ENCODE data around the gene CCDC18. TPM values are rescaled to one million over a fixed set of nuclear protein-coding genes. Genes with fewer than 3 reads are reported as not detected.

The CCDC18 gene
- total RNA-seq, 1 donor from 2014 or later: 16.2 TPM

DNA sequence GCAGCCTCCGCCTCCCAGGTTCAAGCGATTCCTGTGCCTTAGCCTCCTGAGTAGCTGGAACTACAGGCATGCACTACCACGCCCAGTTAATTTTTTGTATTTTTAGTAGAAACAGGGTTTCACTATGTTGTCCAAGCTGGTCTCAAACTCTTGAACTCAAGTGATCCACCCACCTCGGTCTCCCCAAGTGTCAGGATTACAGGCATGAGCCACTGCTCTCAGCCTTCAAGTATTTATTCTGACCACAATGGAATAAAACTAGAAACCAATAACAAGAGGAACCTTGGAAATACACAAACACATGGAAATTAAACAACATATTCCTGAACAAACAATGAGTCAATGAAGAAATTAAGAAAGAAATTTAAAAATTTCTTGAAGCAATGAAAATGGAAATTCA is 132.5 kb downstream of the CCDC18 start:
- H3K4me3 ChIP-seq (ENCODE audit: low read depth, low read length): no peak overlapping the region
- DNase-seq (ENCODE audit: low read depth): no peak
- TF ChIP-seq, protein P1, sequence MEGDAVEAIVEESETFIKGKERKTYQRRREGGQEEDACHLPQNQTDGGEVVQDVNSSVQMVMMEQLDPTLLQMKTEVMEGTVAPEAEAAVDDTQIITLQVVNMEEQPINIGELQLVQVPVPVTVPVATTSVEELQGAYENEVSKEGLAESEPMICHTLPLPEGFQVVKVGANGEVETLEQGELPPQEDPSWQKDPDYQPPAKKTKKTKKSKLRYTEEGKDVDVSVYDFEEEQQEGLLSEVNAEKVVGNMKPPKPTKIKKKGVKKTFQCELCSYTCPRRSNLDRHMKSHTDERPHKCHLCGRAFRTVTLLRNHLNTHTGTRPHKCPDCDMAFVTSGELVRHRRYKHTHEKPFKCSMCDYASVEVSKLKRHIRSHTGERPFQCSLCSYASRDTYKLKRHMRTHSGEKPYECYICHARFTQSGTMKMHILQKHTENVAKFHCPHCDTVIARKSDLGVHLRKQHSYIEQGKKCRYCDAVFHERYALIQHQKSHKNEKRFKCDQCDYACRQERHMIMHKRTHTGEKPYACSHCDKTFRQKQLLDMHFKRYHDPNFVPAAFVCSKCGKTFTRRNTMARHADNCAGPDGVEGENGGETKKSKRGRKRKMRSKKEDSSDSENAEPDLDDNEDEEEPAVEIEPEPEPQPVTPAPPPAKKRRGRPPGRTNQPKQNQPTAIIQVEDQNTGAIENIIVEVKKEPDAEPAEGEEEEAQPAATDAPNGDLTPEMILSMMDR (conservative IDR thresholded peaks at IDR 0.05; ENCODE audit: low read depth, low read length): no peak

DNA sequence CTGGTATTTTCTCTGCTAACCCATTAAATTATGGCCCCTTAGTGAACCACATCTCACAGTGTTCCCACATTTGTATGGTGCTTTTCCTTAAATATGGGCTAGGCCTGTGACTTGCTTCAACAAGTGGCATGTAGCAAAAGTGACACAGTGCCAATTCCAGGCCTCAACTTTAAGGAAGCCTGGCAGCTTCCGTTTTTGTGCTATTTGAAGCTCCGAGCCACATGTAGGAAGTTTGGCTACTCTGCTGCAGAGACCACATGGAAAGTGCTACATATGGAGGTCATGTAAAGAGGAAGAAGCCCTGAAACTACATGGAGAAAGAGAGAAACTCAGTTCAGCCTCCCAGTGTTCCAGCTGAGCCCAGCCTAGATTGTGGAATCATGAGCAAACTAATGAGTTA is 136.7 kb downstream of the CCDC18 start:
- H3K4me3 ChIP-seq (ENCODE audit: low read depth, low read length): no peak overlapping the region
- TF ChIP-seq, protein P1 (conservative IDR thresholded peaks at IDR 0.05; ENCODE audit: low read depth, low read length): no peak
- no peak for DNase-seq (ENCODE audit: low read depth)

DNA sequence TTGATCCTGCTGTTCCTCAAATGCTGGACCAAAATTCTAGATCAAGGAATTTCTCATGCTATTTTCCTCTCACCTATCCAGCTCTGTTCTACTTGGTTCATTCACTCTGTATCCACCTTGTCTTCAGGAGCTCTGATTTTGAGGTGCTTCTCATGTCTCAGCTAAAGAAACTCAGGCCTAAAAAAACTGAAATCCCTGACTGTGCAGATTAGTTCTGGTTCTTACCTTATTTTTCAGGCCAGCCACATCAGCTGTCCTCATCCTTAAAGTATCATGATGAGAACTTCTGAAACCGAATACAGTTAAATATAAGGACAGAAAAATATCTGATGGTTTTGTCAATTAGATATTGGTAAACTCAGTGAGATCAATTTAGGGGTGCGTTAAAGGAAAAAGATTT is 137.4 kb downstream of the CCDC18 start:
- no peak for DNase-seq (ENCODE audit: low read depth)
- no peak overlapping the region for H3K4me3 ChIP-seq (ENCODE audit: low read depth, low read length)
- TF ChIP-seq, protein P1 (conservative IDR thresholded peaks at IDR 0.05; ENCODE audit: low read depth, low read length): no peak

DNA sequence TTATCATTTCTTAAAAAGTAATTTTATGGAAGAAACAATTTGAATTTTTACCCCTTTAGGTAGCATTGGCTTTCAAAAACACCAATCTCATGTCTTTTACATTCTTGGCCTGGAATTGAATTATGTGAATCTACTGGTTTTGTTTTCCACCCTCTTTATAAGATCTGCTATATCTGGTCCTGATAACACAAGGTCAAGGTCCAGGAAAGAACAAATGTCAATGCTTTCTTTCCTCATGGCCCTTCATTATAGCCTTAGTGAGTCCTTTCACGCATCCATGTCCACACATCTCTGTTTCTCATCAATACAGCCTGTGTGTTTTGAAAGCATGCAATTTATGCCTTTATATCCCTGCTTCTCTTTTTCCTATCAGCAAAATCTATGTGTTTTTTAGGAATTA is 141.2 kb downstream of the CCDC18 start:
- TF ChIP-seq, protein P1 (conservative IDR thresholded peaks at IDR 0.05; ENCODE audit: low read depth, low read length): no peak
- H3K4me3 ChIP-seq (ENCODE audit: low read depth, low read length): no peak overlapping the region
- DNase-seq (ENCODE audit: low read depth): no peak

DNA sequence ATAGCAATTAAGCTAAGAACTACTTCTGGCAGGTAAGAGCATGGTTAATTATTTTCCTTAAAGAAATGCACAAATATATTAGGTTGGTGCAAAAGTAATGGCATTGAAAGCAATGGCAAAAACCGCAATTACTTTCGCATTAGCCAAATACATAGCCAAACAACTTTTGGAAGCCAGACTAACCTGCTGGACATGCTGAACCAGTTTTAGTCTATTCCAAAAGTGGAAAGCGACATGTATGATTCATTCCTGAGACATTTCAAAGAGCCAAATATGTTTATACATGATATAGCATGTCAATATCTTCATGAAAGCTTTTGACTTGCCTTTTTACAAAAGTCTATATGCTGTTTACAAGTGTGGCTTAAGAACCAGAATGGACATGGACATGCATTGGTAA is 141.8 kb downstream of the CCDC18 start:
- no peak for DNase-seq (ENCODE audit: low read depth)
- TF ChIP-seq, protein P1 (conservative IDR thresholded peaks at IDR 0.05; ENCODE audit: low read depth, low read length): no peak
- no peak overlapping the region for H3K4me3 ChIP-seq (ENCODE audit: low read depth, low read length)

DNA sequence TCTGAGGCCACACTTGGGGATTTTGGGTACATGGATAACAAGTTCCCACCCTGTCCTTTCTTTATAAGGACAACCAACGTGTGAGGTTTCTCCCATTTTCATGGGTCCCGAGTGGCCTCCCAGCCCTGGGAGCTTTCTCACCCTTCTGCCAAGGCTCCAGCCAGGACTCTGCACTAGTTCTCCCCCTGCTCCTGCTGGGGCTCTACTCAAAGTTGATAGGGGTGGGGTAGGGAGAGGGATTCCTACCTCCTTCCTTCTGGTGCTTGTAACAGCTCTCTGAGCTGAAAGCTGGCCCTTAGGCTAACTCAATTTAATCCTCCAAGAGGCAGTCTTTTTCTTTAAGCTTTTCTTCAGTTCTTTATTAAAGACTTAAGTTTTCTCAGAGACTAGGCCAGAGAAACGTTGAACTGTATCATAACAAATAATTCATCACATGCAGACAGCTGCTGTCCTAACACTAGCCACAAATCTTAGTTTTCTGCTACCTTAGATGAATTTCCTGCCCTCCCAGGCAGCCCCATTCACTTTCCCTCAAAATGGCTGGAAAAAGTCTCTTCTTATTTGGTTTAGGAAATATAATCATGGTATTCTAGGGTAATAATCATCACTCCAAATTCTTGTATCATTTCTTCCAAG is 142.8 kb downstream of the CCDC18 start:
- no peak overlapping the region for H3K4me3 ChIP-seq (ENCODE audit: low read depth, low read length)
- TF ChIP-seq, protein P1 (conservative IDR thresholded peaks at IDR 0.05; ENCODE audit: low read depth, low read length): no peak

More for the DNA sequence above, 142.8 kb downstream of the CCDC18 start:
- DNase-seq (ENCODE audit: low read depth): no peak
